ENCODE data around the gene ZNF219. TPM values are rescaled to one million over a fixed set of nuclear protein-coding genes. Genes with fewer than 3 reads are reported as not detected.
A peak's percentile ranks its signal among the peaks of the same experiment; 100 is the strongest.

ZNF219 gene
- polyA plus RNA-seq, 3 donors = 0.49 to 7.2 (median 0.68) TPM

DNA sequence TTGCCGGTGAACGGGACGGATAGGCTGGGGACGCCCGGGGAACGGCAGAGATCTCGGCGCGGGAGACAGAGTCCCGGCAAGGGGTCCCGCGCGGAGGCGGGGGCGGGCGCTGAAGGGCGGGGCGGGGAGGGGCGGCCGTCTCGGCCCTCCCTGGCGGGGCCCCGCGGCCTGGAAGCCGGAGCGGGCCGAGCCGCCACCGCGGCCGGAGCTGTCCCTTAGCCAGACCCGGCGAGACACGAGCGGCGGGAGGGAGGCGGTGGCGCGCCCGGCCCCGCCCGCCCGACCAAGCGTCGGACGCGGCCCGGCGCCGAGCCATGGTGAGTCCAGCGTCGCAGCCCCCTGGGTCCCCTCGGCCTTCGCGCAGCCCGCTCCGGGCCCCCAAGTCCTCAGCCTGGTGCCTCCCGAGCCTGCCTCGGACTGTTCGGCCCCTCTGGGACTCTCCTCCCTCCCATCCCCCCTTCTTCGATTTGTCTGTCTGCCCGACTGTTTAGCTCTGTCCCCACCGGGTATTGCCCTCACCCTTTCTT, 28.3 kb downstream of the ZNF219 start, which contains the start of gene ARHGEF40:
TSS of gene ARHGEF40 (plus strand) at position 222 of the 527 bp plus-strand sequence. CDS start at position 315, 93 bp downstream.
- peak within 1 kb of the TSS; percentile 83 for H2AFZ ChIP-seq (ENCODE audit: insufficient read depth, low read depth, low read length, poor library complexity, severe bottlenecking)
- H3K27ac Mint-ChIP-seq = peak within 1 kb of the TSS; percentile 92 to 99 (median 98)
- under 1% methylated on average over 63 of the region's 63 CpGs for WGBS (ENCODE audit: insufficient coverage)

GRCh38 chr14:21069388-21070082, 28.9 kb downstream of the ZNF219 start:
- peak in 2 of 3 donors; percentile 29 to 30 for DNase-seq
- intact Hi-C loops (cut with micrococcal nuclease) = loop anchor here (2.0 to 10.0 kb wide), 4 partner anchors 17 to 55 kb away; partner anchors contain the start of gene TMEM253 (in 1 of the 2)
- Histone ChIP-seq H3K36me3 (replicated peaks in 1 of 2; ENCODE audit: control insufficient read depth in 1 of 2, insufficient read depth in 2 of 2, low read length in 2 of 2) (peaks cover 12 to 20% of the 10 kb centered on the region in 2 donors), H2AFZ (ENCODE audit: insufficient read depth, low read depth, low read length, poor library complexity, severe bottlenecking) (peak overlapping the region; percentile 83), H3K79me2 (ENCODE audit: insufficient read depth, low read length) (peaks cover 36% of the 10 kb centered on the region), H3K4me3 (replicated peaks in 1 of 3; ENCODE audit: low read depth in 2 of 3, low read length in 3 of 3) (peak overlapping the region; percentile 30 to 95 (median 53)), H3K9ac (ENCODE audit: insufficient read depth, low read length, poor library complexity, severe bottlenecking) (peak overlapping the region; percentile 86), H3K9me3 (replicated peaks in 1 of 2; ENCODE audit: control insufficient read depth in 1 of 2, insufficient read depth in 1 of 2, low read length in 2 of 2) (no peaks in the 10 kb centered on the region), H3K27me3 (ENCODE audit: control insufficient read depth in 2 of 2, insufficient read depth in 2 of 2, low read length in 2 of 2) (peaks cover 0 to 11% of the 10 kb centered on the region in 2 donors), H3K4me2 (replicated peaks; ENCODE audit: extremely low read depth, low read length, poor library complexity, severe bottlenecking) (peak overlapping the region; percentile 82), H3K27ac (ENCODE audit: low read depth in 1 of 2, low read length in 2 of 2) (peak overlapping the region; percentile 14 to 94), H4K20me1 (ENCODE audit: insufficient read depth, low read length) (peaks cover 6% of the 10 kb centered on the region), H3K4me1 (ENCODE audit: control insufficient read depth in 1 of 2, insufficient read depth in 2 of 2, low read length in 2 of 2) (peaks cover 40 to 45% of the 10 kb centered on the region in 2 donors)
- TF ChIP-seq, protein P1, sequence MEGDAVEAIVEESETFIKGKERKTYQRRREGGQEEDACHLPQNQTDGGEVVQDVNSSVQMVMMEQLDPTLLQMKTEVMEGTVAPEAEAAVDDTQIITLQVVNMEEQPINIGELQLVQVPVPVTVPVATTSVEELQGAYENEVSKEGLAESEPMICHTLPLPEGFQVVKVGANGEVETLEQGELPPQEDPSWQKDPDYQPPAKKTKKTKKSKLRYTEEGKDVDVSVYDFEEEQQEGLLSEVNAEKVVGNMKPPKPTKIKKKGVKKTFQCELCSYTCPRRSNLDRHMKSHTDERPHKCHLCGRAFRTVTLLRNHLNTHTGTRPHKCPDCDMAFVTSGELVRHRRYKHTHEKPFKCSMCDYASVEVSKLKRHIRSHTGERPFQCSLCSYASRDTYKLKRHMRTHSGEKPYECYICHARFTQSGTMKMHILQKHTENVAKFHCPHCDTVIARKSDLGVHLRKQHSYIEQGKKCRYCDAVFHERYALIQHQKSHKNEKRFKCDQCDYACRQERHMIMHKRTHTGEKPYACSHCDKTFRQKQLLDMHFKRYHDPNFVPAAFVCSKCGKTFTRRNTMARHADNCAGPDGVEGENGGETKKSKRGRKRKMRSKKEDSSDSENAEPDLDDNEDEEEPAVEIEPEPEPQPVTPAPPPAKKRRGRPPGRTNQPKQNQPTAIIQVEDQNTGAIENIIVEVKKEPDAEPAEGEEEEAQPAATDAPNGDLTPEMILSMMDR (IDR thresholded peaks at IDR 0.05) = no peak
- H3K36me3 Mint-ChIP-seq = peaks cover 14 to 15% of the 10 kb centered on the region in 2 donors
- peak overlapping the region; percentile 73 to 97 (median 89) for H3K27ac Mint-ChIP-seq
- peaks cover 16 to 21% (median 19%) of the 10 kb centered on the region in 3 donors for H3K27me3 Mint-ChIP-seq (ENCODE audit: low read depth in 3 of 3)
- peaks cover 0 to 3% (median 0%) of the 10 kb centered on the region in 7 donors for H3K9me3 Mint-ChIP-seq
- peak overlapping the region; percentile 90 to 91 for H3K4me3 Mint-ChIP-seq
- peaks cover 46% of the 10 kb centered on the region for H3K4me1 Mint-ChIP-seq
- 0% methylated on average over 33 of the region's 40 CpGs for WGBS (ENCODE audit: insufficient coverage)

More for the DNA sequence above, 28.3 kb downstream of the ZNF219 start, which contains the start of gene ARHGEF40:
- Histone ChIP-seq H3K9me3 (replicated peaks in 1 of 2; ENCODE audit: control insufficient read depth in 1 of 2, insufficient read depth in 1 of 2, low read length in 2 of 2) (no peaks in the 10 kb centered on the region), H3K36me3 (replicated peaks in 1 of 2; ENCODE audit: control insufficient read depth in 1 of 2, insufficient read depth in 2 of 2, low read length in 2 of 2) (peaks cover 18 to 26% of the 10 kb centered on the region in 2 donors), H3K27me3 (ENCODE audit: control insufficient read depth in 2 of 2, insufficient read depth in 2 of 2, low read length in 2 of 2) (peaks cover 0 to 11% of the 10 kb centered on the region in 2 donors), H3K4me1 (ENCODE audit: control insufficient read depth in 1 of 2, insufficient read depth in 2 of 2, low read length in 2 of 2) (peaks cover 40 to 45% of the 10 kb centered on the region in 2 donors), H3K27ac (ENCODE audit: low read depth in 1 of 2, low read length in 2 of 2) (peak within 1 kb of the TSS; percentile 90 to 94), H3K4me2 (replicated peaks; ENCODE audit: extremely low read depth, low read length, poor library complexity, severe bottlenecking) (peak within 1 kb of the TSS; percentile 82), H3K4me3 (replicated peaks in 1 of 3; ENCODE audit: low read depth in 2 of 3, low read length in 3 of 3) (peak within 1 kb of the TSS; percentile 66 to 95 (median 83)), H4K20me1 (ENCODE audit: insufficient read depth, low read length) (peaks cover 6% of the 10 kb centered on the region), H3K9ac (ENCODE audit: insufficient read depth, low read length, poor library complexity, severe bottlenecking) (peak within 1 kb of the TSS; percentile 86), H3K79me2 (ENCODE audit: insufficient read depth, low read length) (peaks cover 38% of the 10 kb centered on the region)
- intact Hi-C loops (cut with micrococcal nuclease) = loop anchor here (2.0 kb wide), 2 partner anchors 17 to 35 kb away; no protein-coding TSS in a partner anchor
- TF ChIP-seq, protein P1 (IDR thresholded peaks at IDR 0.05) = no peak
- peak in 1 of 3 donors; percentile 40 for DNase-seq
- H3K27me3 Mint-ChIP-seq (ENCODE audit: low read depth in 3 of 3) = peaks cover 15 to 18% (median 16%) of the 10 kb centered on the region in 3 donors
- peaks cover 0 to 3% (median 0%) of the 10 kb centered on the region in 7 donors for H3K9me3 Mint-ChIP-seq
- H3K36me3 Mint-ChIP-seq = peaks cover 18 to 21% of the 10 kb centered on the region in 2 donors
- peaks cover 46% of the 10 kb centered on the region for H3K4me1 Mint-ChIP-seq
- H3K4me3 Mint-ChIP-seq = peak within 1 kb of the TSS; percentile 91 to 94
